Measurements from ENCODE around the gene PARVA. TPM values are rescaled to one million over a fixed set of nuclear protein-coding genes. Genes with fewer than 3 reads are reported as not detected.

PARVA gene
- total RNA-seq, 1 experiment from 2014 or later = 29.1 TPM

- intact Hi-C loops (cut with micrococcal nuclease; ENCODE audit: unreplicated experiment) (no loop called here), in situ Hi-C loops (cut with HindIII; ENCODE audit: low pct_unique_long_range_greater_than_20kb, low sequenced_read_pairs) (no loop called here)
- TF ChIP-seq CTCF (IDR thresholded peaks at IDR 0.05) (no peak), TCF7L2 (IDR thresholded peaks at IDR 0.05; ENCODE audit: low read depth, low read length) (no peak), REST (IDR thresholded peaks at IDR 0.05; ENCODE audit: insufficient read depth in 1 of 2, low read depth in 2 of 2, low read length in 1 of 2) (no peak), SIN3A (IDR thresholded peaks at IDR 0.05; ENCODE audit: borderline replicate concordance, insufficient read depth, low read depth, low read length) (no peak), POLR2AphosphoS5 (IDR thresholded peaks at IDR 0.05; ENCODE audit: low read depth, low read length) (no peak)
- H3K27ac ChIP-seq (ENCODE audit: low read length) = no peak overlapping the region
- H3K9me3 ChIP-seq (ENCODE audit: control insufficient read depth, insufficient read depth, low read depth, low read length) = no peaks in the 10 kb centered on the region
- H3K4me3 ChIP-seq (ENCODE audit: low read depth in 2 of 2, low read length in 2 of 2) = no peak overlapping the region
- ChIA-PET CTCF (no interaction called here), POLR2A (no interaction called here)
- no peaks in the 10 kb centered on the region for H3K27me3 ChIP-seq (ENCODE audit: control insufficient read depth, insufficient read depth, low read length)
- ATAC-seq = no peak
- H3K36me3 ChIP-seq (ENCODE audit: control insufficient read depth, insufficient read depth, low read length) = no peaks in the 10 kb centered on the region
- no TSS peak for BruUV-seq (replicated peaks)
- no peaks in the 10 kb centered on the region for H3K4me1 ChIP-seq (ENCODE audit: control insufficient read depth, insufficient read depth, low read length)
- DNase-seq (ENCODE audit: low read depth, low spot score) = no peak
Observed at GRCh38 chr11:12531020-12531419, 153.6 kb downstream of the PARVA start.

- Histone ChIP-seq H3K27me3 (ENCODE audit: control insufficient read depth, insufficient read depth, low read length) (no peaks in the 10 kb centered on the region), H3K4me3 (ENCODE audit: low read depth in 2 of 2, low read length in 2 of 2) (no peak overlapping the region), H3K36me3 (ENCODE audit: control insufficient read depth, insufficient read depth, low read length) (no peaks in the 10 kb centered on the region), H3K27ac (ENCODE audit: low read length) (no peak overlapping the region), H3K9me3 (ENCODE audit: control insufficient read depth, insufficient read depth, low read depth, low read length) (no peaks in the 10 kb centered on the region), H3K4me1 (ENCODE audit: control insufficient read depth, insufficient read depth, low read length) (no peaks in the 10 kb centered on the region)
- intact Hi-C loops (cut with micrococcal nuclease; ENCODE audit: unreplicated experiment) = no loop called here
- in situ Hi-C loops (cut with HindIII; ENCODE audit: low pct_unique_long_range_greater_than_20kb, low sequenced_read_pairs) = no loop called here
- TF ChIP-seq TCF7L2 (IDR thresholded peaks at IDR 0.05; ENCODE audit: low read depth, low read length) (no peak), CTCF (IDR thresholded peaks at IDR 0.05) (no peak), POLR2AphosphoS5 (IDR thresholded peaks at IDR 0.05; ENCODE audit: low read depth, low read length) (no peak)
- ChIA-PET POLR2A (no interaction called here), CTCF (no interaction called here)
- DNase-seq (ENCODE audit: low read depth, low spot score) = no peak
- no TSS peak for BruUV-seq (replicated peaks)
- no peak for ATAC-seq
Observed at GRCh38 chr11:12531681-12532080, 154.3 kb downstream of the PARVA start.

DNA sequence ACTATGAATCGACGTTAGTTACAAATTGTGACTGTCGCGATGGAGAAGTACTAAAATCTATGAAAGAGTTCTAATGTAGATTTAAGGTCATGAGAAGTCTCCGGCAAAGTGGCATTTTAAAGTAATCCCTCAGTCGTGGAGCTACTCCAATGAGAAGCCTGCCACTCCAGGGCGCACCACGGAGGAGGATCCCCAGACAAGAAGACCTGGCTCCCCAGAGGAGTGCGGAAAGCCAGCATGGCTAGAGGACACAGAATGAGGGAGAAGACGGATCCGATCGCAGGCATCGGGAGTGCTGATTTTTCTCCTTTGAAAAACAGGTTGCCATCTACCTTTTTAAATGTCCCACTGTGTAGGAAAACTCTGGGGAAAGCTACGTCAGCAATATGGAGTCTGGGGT is 155.2 kb downstream of the PARVA start:
- Histone ChIP-seq H3K4me1 (ENCODE audit: control insufficient read depth, insufficient read depth, low read length) (no peaks in the 10 kb centered on the region), H3K9me3 (ENCODE audit: control insufficient read depth, insufficient read depth, low read depth, low read length) (no peaks in the 10 kb centered on the region), H3K27ac (ENCODE audit: low read length) (no peak overlapping the region), H3K36me3 (ENCODE audit: control insufficient read depth, insufficient read depth, low read length) (no peaks in the 10 kb centered on the region), H3K4me3 (ENCODE audit: low read depth in 2 of 2, low read length in 2 of 2) (no peak overlapping the region), H3K27me3 (ENCODE audit: control insufficient read depth, insufficient read depth, low read length) (no peaks in the 10 kb centered on the region)
- intact Hi-C loops (cut with micrococcal nuclease; ENCODE audit: unreplicated experiment) (no loop called here), in situ Hi-C loops (cut with HindIII; ENCODE audit: low pct_unique_long_range_greater_than_20kb, low sequenced_read_pairs) (no loop called here)
- TF ChIP-seq CTCF (IDR thresholded peaks at IDR 0.05) (no peak), POLR2AphosphoS5 (IDR thresholded peaks at IDR 0.05; ENCODE audit: low read depth, low read length) (no peak)
- ATAC-seq (no peak), DNase-seq (ENCODE audit: low read depth, low spot score) (no peak)
- BruUV-seq (replicated peaks) = no TSS peak
- ChIA-PET CTCF (no interaction called here), POLR2A (no interaction called here)

Data from Panc1 (cell line).